K562 (cell line): ENCODE data around the gene DEDD2. TPM values are rescaled to one million over a fixed set of nuclear protein-coding genes. Genes with fewer than 3 reads are reported as not detected.
A peak's percentile ranks its signal among the peaks of the same experiment; 100 is the strongest.

Experiments
- ATAC-seq: fragments of 200-7000 bp; cut with Tn5 transposase; 3 replicates; pipeline ENCODE4 v1.9.1; 2020; ENCODE audit warnings: moderate library complexity
- BruUV-seq: library from RNA; stranded (reverse); fragments of 400-500 nt; replicated peaks from 2 replicates; lab custom pipeline; 2021; lab: Mats Ljungman, UMichigan
- CTCF ChIA-PET: fragments of 300-600 bp; formaldehyde crosslinking; extraction: SDS; loops from one replicate; lab custom pipeline; 2021; ENCODE audit warnings: low intra/inter-chr PET ratio; lab: Yijun Ruan, JAX
- POLR2A ChIA-PET: fragments of 300-600, 350-650 bp; sonication (Branson Sonifier 250); formaldehyde crosslinking; extraction: SDS; loops from one replicate; lab custom pipeline; 2021; ENCODE audit warnings: antibody characterized with exemption, inconsistent platforms; lab: Yijun Ruan, JAX
- DNase-seq, 4 experiments: peaks; one replicate each; pipeline versions ENCODE4 v3.0.0 to v3.0.0-alpha.2; 2011 to 2018; ENCODE audit warnings: low spot score in 3 of 4, mixed read lengths in 3 of 4; ENCODE audit errors: extremely low read depth in 1 of 4
- FAIRE-seq: peaks from 2 replicates; lab custom pipeline; 2011; peaks lifted over from hg19 to GRCh38; lab: Jason Lieb, UNC
- H2AFZ ChIP-seq: 2 replicates; pipeline ENCODE4 v1.6.0; 2011; ENCODE audit warnings: low read depth, low read length, control low read depth, inconsistent platforms
- H3K27ac ChIP-seq: fragments of 200-600 bp; 3 replicates; pipeline ENCODE4 v1.8.0; 2011; ENCODE audit warnings: low read depth, mild to moderate bottlenecking, control low read depth, inconsistent platforms, low read length, moderate library complexity, mixed read lengths; ENCODE audit errors: extremely low read depth
- H3K27me3 ChIP-seq, 2 experiments: fragments of 300-600 bp in 1 of 2; 2 replicates in 1 of 2; 3 replicates in 1 of 2; pipeline versions ENCODE4 v1.6.0 to v1.8.0; 2011; ENCODE audit warnings: inconsistent platforms in 2 of 2, low read length in 2 of 2, mild to moderate bottlenecking in 1 of 2, mixed read lengths in 1 of 2, moderate library complexity in 1 of 2; ENCODE audit not compliant: control insufficient read depth in 2 of 2, insufficient read depth in 2 of 2
- H3K36me3 ChIP-seq: fragments of 300-600 bp; 3 replicates; pipeline ENCODE4 v1.8.0; 2011; ENCODE audit warnings: mild to moderate bottlenecking, low read length, inconsistent platforms; ENCODE audit not compliant: control insufficient read depth, insufficient read depth
- H3K4me1 ChIP-seq, 2 experiments: fragments of 200-600 bp in 1 of 2; replicated peaks in 1 of 2; 2 replicates in 1 of 2; 3 replicates in 1 of 2; pipeline versions ENCODE4 v1.5.1 to v1.8.0; 2011; ENCODE audit warnings: inconsistent platforms in 2 of 2, low read length in 2 of 2, mild to moderate bottlenecking in 1 of 2, mixed read lengths in 1 of 2, moderate library complexity in 1 of 2; ENCODE audit not compliant: control insufficient read depth in 2 of 2, insufficient read depth in 2 of 2
- H3K4me2 ChIP-seq: 2 replicates; pipeline ENCODE4 v1.6.1; 2011; ENCODE audit warnings: low read length, control low read depth, inconsistent platforms, mixed read lengths; ENCODE audit not compliant: insufficient read depth
- H3K4me3 ChIP-seq: fragments of 200-600 bp; sonication (generic), shearing (Covaris generic); 2 replicates; pipeline ENCODE4 v1.5.1; 2016; ENCODE audit warnings: control low read depth, inconsistent platforms
- H3K79me2 ChIP-seq: fragments of 200-600 bp; 3 replicates; pipeline ENCODE4 v1.8.0; 2011; ENCODE audit warnings: low read length, inconsistent platforms; ENCODE audit not compliant: control insufficient read depth, insufficient read depth
- H3K9ac ChIP-seq, 2 experiments: 2 replicates each; pipeline versions ENCODE4 v1.6.0 to v1.6.1; 2011; ENCODE audit warnings: low read depth in 2 of 2, low read length in 2 of 2, control low read depth in 1 of 2, inconsistent platforms in 1 of 2, mild to moderate bottlenecking in 1 of 2, mixed read lengths in 1 of 2; ENCODE audit not compliant: insufficient read depth in 1 of 2
- H3K9me1 ChIP-seq: one replicate; pipeline ENCODE4 v1.6.0; 2011; ENCODE audit warnings: inconsistent platforms, mild to moderate bottlenecking, low read length, moderate library complexity; ENCODE audit not compliant: control insufficient read depth, insufficient read depth
- H3K9me3 ChIP-seq: replicated peaks from 2 replicates; pipeline ENCODE4 v1.5.1; 2011; ENCODE audit warnings: low read depth, low read length, inconsistent platforms; ENCODE audit not compliant: control insufficient read depth, insufficient read depth
- H4K20me1 ChIP-seq: replicated peaks from 2 replicates; pipeline ENCODE4 v1.6.1; 2011; ENCODE audit warnings: low read length, inconsistent platforms, mixed read lengths; ENCODE audit not compliant: control insufficient read depth, insufficient read depth
- ELF4 ChIP-seq: fragments of 450-650 bp; formaldehyde crosslinking; IDR thresholded peaks from 2 replicates; pipeline ENCODE4 v1.4.0; 2022; ENCODE audit warnings: missing genetic modification characterization
- KLF6 ChIP-seq: fragments of 250-450 bp; sonication (Bioruptor Pico); IDR thresholded peaks from 2 replicates; pipeline ENCODE4 v1.4.0; 2020; ENCODE audit warnings: mild to moderate bottlenecking, moderate library complexity, borderline replicate concordance
- PCBP1 ChIP-seq: fragments of 200-400 bp; formaldehyde crosslinking; IDR thresholded peaks from 2 replicates; pipeline ENCODE4 v1.6.1; 2018; ENCODE audit warnings: mild to moderate bottlenecking, low read depth, low read length; ENCODE audit not compliant: poor library complexity, severe bottlenecking
- SRSF3 ChIP-seq: fragments of 200-400 bp; formaldehyde crosslinking; IDR thresholded peaks from 2 replicates; pipeline ENCODE4 v1.6.1; 2016; ENCODE audit warnings: mild to moderate bottlenecking, low read length, moderate library complexity; ENCODE audit not compliant: insufficient read depth
- WGBS: fragments of 100-300 bp; shearing (Covaris generic); methylation state at CpG from one replicate; pipeline ENCODE4 v1.1.6; 2016; ENCODE audit warnings: low coverage, mixed read lengths; ENCODE audit not compliant: insufficient coverage; ENCODE audit errors: missing lambda C conversion rate; 5-methylcytosine and 5-hydroxymethylcytosine counted together
- in situ Hi-C: fragments of 300-500 bp; cut with MboI; formaldehyde crosslinking; loops from 4 replicates; pipeline ENCODE4 v1.15.0; 2018; ENCODE audit warnings: inconsistent platforms, mixed read lengths
- intact Hi-C: fragments of 100-400 bp; cut with micrococcal nuclease; formaldehyde crosslinking; loops from 2 replicates; pipeline ENCODE4 v1.14.2; 2022
- polyA plus RNA-seq, 8 experiments: library from polyadenylated mRNA; depleted of rRNA in 4 of 8; stranded (reverse) in 5 of 8; unstranded in 3 of 8; fragments of >200 nt; fragmentation: Nextera tagmentation in 2 of 8; fragmentation: Illumina TruSeq in 1 of 8; extraction: Ambion mirVana in 2 of 8; extraction: Trizol in 1 of 8; gene quantifications; 2 replicates each; pipeline versions ENCODE4 v1.2.1 to v1.2.3, GENCODE V29; 2011 to 2014; ENCODE audit warnings: inconsistent platforms in 1 of 8, missing spikeins in 1 of 8
- total RNA-seq, 7 experiments: library from RNA; depleted of rRNA in 6 of 7; stranded (reverse); fragments of >200 nt in 6 of 7; fragmentation: Illumina TruSeq in 2 of 7; extraction: Trizol in 2 of 7; gene quantifications; 2 replicates each; pipeline versions ENCODE4 v1.2.1 to v1.2.3, GENCODE V29; 2011 to 2021; ENCODE audit warnings: low replicate concordance in 1 of 7
- TF ChIP-seq, protein P1 (sequence below): IDR thresholded peaks from 2 replicates; pipeline ENCODE4 v1.6.1; 2016; ENCODE audit warnings: missing genetic modification characterization, missing compliant biosample characterization
- TF ChIP-seq, protein P2 (sequence below): fragments of 450-650 bp; formaldehyde crosslinking; IDR thresholded peaks from 2 replicates; pipeline ENCODE4 v1.4.0; 2022; ENCODE audit warnings: missing genetic modification characterization
- TF ChIP-seq, protein P3 (sequence below): sonication (generic); formaldehyde crosslinking; IDR thresholded peaks from 2 replicates; pipeline ENCODE4 v1.5.0; 2020; ENCODE audit warnings: missing genetic modification reagents
- TF ChIP-seq, protein P4 (sequence below): fragments of 450-650 bp; formaldehyde crosslinking; IDR thresholded peaks from 2 replicates; pipeline ENCODE4 v1.4.0; 2020; ENCODE audit warnings: mild to moderate bottlenecking, mixed read lengths

DEDD2 gene
- total and polyA plus RNA-seq, 9 of the 15 experiments (the other 6 are each of a cell fraction or from before 2014, with no cell fraction given) = 4.3 to 43.0 (median 29.2) TPM

DNA sequence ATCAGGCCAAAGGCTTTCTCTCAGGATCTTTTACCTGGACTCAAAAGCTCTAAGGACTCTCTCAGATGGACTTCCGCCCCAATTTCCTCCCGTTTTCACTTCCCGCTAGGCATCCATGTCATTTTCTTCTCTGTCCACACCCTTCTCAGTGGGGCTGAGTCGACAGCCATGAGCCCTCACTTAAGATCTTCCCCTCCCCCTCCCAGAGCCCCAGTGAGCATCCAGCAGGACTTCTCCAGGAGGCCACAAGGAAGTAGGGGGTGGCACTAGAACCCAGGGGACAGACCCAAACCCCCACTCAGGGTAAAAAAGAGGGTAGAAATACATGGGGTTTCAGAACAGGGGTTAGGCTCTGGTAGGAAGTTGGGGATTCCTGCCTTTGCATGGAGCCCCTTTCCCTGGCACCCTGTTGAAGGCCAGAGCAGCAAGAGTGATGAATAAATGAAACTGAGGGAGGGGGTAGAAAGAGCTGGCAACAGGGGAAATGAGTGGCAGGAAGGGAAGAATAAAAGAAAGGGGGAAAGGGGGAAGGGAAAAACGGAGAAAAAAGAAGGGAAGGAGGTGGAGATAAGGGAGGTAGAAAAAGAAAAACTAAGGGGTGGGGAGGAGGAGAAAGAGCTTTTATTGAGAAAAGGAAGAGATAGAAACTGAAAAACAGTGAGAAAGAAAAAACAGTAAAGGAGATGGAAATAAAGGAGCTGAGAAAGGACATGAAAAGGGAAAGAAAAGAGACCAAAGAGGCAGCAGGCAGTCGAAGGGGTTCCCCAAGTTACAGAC, 42.3 kb downstream of the DEDD2 start (continued):
- TF ChIP-seq, protein P1, sequence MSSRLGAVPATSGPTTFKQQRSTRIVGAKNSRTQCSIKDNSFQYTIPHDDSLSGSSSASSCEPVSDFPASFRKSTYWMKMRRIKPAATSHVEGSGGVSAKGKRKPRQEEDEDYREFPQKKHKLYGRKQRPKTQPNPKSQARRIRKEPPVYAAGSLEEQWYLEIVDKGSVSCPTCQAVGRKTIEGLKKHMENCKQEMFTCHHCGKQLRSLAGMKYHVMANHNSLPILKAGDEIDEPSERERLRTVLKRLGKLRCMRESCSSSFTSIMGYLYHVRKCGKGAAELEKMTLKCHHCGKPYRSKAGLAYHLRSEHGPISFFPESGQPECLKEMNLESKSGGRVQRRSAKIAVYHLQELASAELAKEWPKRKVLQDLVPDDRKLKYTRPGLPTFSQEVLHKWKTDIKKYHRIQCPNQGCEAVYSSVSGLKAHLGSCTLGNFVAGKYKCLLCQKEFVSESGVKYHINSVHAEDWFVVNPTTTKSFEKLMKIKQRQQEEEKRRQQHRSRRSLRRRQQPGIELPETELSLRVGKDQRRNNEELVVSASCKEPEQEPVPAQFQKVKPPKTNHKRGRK (tag) = peak; percentile 69
- TF ChIP-seq KLF6 (CRISPR knock-in tag) (no peak), SRSF3 (no peak)
- TF ChIP-seq, protein P2, sequence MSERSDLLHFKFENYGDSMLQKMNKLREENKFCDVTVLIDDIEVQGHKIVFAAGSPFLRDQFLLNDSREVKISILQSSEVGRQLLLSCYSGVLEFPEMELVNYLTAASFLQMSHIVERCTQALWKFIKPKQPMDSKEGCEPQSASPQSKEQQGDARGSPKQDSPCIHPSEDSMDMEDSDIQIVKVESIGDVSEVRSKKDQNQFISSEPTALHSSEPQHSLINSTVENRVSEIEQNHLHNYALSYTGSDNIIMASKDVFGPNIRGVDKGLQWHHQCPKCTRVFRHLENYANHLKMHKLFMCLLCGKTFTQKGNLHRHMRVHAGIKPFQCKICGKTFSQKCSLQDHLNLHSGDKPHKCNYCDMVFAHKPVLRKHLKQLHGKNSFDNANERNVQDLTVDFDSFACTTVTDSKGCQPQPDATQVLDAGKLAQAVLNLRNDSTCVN (CRISPR knock-in tag) = no peak

DNA sequence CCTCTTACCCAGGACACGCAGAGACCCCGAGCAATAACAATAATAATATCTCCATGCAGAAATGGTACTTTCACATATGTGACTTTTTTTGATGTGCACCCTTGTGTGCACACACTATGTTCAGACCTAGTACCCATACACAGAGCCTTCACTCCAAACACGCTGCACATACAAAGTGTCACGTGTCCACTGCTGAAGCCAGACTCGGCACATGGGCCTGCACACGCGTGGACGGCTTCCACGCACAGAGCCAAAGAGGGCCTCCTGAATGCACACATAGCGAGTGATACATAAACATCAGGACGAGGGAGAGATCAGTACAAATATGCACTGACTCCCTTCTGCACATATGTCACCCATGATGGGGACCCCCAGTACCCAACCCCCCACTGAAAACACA, 43.3 kb downstream of the DEDD2 start:
- no peak overlapping the region for H3K4me2 ChIP-seq
- WGBS = 6% methylated on average over 11 of the region's 11 CpGs
- no peaks in the 10 kb centered on the region for H3K9me1 ChIP-seq
- BruUV-seq = no TSS peak
- ATAC-seq (no peak), FAIRE-seq (no peak), DNase-seq (no peak)
- TF ChIP-seq PCBP1 (no peak), ELF4 (CRISPR knock-in tag) (no peak)
- TF ChIP-seq, protein P3, sequence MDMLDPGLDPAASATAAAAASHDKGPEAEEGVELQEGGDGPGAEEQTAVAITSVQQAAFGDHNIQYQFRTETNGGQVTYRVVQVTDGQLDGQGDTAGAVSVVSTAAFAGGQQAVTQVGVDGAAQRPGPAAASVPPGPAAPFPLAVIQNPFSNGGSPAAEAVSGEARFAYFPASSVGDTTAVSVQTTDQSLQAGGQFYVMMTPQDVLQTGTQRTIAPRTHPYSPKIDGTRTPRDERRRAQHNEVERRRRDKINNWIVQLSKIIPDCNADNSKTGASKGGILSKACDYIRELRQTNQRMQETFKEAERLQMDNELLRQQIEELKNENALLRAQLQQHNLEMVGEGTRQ (CRISPR knock-in tag) = 0 out of 2 replicates have a peak, but pooled peaks have one; percentile 2
- TF ChIP-seq, protein P4, sequence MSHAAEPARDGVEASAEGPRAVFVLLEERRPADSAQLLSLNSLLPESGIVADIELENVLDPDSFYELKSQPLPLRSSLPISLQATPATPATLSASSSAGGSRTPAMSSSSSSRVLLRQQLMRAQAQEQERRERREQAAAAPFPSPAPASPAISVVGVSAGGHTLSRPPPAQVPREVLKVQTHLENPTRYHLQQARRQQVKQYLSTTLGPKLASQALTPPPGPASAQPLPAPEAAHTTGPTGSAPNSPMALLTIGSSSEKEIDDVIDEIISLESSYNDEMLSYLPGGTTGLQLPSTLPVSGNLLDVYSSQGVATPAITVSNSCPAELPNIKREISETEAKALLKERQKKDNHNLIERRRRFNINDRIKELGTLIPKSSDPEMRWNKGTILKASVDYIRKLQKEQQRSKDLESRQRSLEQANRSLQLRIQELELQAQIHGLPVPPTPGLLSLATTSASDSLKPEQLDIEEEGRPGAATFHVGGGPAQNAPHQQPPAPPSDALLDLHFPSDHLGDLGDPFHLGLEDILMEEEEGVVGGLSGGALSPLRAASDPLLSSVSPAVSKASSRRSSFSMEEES = 0 out of 2 replicates have a peak, but pooled peaks have one; percentile 3
- no peaks in the 10 kb centered on the region for H3K79me2 ChIP-seq
- H3K36me3 ChIP-seq = no peaks in the 10 kb centered on the region
- POLR2A ChIA-PET = interaction anchor here (0.6 kb wide), 1 partner anchor 276 kb away, joined by 5 read pairs; no protein-coding TSS in a partner anchor
- H3K27me3 ChIP-seq = peaks cover 57 to 97% of the 10 kb centered on the region in 2 experiments
- no peaks in the 10 kb centered on the region for H3K9me3 ChIP-seq
- peaks cover 0 to 15% of the 10 kb centered on the region in 2 experiments; a peak in 2 of 5 replicates for H3K4me1 ChIP-seq
- CTCF ChIA-PET = no interaction called here
- no peak overlapping the region for H2AFZ ChIP-seq
- no peak overlapping the region for H3K9ac ChIP-seq
- H3K27ac ChIP-seq = no peak overlapping the region
- peaks cover 15% of the 10 kb centered on the region; the same call in 1 of the 2 replicates for H4K20me1 ChIP-seq
- in situ Hi-C loops = no loop called here
- intact Hi-C loops = no loop called here
- no peak overlapping the region for H3K4me3 ChIP-seq
